Measurements from ENCODE around the gene ARPC4.

Gene ARPC4

DNA sequence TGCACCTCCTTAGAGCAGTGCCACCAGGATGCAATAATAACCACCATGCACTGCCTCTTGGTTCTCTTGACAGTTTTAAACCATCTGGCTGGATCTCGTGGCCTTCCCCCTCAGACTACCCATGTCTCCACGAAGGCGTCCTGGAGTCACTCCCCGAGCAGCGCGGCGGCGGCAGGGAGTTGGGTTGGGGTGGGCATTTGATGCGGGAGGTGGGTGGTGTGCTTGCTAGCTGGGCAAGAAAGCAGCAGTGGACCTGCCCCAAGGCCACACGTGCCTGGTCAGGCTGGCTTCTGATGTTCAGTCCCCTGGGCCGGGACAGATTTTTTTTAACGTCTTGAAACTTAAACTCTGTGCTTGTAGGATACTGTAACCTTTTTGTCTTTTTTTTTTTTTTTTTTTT is 13.3 kb downstream of the ARPC4 start:
- TF ChIP-seq CEBPB (IDR thresholded peaks at IDR 0.05) (no peak), EP300 (IDR thresholded peaks at IDR 0.05; ENCODE audit: borderline replicate concordance) (no peak), TEAD4 (IDR thresholded peaks at IDR 0.05) (no peak), RAD21 (IDR thresholded peaks at IDR 0.05; ENCODE audit: low read depth) (no peak), TCF12 (IDR thresholded peaks at IDR 0.05; ENCODE audit: low read depth) (no peak)
- TF ChIP-seq, protein P1, sequence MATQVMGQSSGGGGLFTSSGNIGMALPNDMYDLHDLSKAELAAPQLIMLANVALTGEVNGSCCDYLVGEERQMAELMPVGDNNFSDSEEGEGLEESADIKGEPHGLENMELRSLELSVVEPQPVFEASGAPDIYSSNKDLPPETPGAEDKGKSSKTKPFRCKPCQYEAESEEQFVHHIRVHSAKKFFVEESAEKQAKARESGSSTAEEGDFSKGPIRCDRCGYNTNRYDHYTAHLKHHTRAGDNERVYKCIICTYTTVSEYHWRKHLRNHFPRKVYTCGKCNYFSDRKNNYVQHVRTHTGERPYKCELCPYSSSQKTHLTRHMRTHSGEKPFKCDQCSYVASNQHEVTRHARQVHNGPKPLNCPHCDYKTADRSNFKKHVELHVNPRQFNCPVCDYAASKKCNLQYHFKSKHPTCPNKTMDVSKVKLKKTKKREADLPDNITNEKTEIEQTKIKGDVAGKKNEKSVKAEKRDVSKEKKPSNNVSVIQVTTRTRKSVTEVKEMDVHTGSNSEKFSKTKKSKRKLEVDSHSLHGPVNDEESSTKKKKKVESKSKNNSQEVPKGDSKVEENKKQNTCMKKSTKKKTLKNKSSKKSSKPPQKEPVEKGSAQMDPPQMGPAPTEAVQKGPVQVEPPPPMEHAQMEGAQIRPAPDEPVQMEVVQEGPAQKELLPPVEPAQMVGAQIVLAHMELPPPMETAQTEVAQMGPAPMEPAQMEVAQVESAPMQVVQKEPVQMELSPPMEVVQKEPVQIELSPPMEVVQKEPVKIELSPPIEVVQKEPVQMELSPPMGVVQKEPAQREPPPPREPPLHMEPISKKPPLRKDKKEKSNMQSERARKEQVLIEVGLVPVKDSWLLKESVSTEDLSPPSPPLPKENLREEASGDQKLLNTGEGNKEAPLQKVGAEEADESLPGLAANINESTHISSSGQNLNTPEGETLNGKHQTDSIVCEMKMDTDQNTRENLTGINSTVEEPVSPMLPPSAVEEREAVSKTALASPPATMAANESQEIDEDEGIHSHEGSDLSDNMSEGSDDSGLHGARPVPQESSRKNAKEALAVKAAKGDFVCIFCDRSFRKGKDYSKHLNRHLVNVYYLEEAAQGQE (IDR thresholded peaks at IDR 0.05; ENCODE audit: low read depth), result no peak
- TF ChIP-seq, protein P2, sequence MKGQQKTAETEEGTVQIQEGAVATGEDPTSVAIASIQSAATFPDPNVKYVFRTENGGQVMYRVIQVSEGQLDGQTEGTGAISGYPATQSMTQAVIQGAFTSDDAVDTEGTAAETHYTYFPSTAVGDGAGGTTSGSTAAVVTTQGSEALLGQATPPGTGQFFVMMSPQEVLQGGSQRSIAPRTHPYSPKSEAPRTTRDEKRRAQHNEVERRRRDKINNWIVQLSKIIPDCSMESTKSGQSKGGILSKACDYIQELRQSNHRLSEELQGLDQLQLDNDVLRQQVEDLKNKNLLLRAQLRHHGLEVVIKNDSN (IDR thresholded peaks at IDR 0.05), result no peak

DNA sequence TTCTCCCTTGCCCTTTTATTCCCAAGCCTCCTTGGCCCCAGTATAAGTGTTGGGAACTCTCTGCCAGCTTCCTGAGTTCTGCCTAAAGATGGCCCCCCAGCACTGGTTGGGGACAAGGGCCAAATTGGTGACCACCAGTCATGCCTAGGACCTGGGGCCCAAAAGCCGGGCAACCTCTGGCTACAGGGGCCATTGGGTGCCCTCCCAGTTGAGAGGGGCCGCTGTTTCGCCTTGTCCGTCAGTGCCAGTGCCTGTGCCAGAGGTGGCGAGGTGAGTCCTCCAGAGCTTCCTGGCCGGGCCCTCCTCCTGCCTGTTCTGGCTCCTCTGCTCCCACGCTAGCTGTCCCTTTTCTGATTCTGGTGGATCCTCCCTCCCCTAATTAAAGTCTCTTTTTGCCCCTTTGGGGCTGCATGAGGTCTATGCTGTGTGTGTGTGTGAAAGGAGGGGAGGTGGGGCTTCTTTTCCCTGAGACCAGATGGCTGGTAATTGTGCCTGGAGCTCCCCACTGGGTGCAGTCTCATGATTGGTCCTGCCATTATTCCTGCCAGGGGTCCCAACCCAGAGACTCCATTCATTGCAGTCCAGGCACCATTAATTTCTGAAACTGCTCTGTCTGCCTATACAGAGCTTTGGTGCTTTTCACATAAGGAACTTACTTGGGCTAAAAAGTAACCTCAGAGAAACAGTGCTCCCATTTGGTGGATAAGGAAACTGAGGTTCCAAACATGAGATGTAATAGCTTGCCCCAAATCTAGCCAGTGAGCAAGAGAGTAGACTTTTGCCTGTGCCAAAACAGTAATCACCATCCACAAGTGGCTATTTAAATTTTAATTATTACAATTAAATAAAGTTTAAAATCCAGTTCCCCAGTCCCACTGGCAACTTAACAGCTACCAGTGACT is 14.1 kb downstream of the ARPC4 start:
- no peak for TF ChIP-seq TAF1 (IDR thresholded peaks at IDR 0.05; ENCODE audit: low read depth)
- no peak for TF ChIP-seq ZBTB7A (IDR thresholded peaks at IDR 0.05; ENCODE audit: low read depth)
- TF ChIP-seq EGR1 (IDR thresholded peaks at IDR 0.05), result no peak
- no peak for TF ChIP-seq TCF12 (IDR thresholded peaks at IDR 0.05; ENCODE audit: low read depth)
- TF ChIP-seq, protein P3, sequence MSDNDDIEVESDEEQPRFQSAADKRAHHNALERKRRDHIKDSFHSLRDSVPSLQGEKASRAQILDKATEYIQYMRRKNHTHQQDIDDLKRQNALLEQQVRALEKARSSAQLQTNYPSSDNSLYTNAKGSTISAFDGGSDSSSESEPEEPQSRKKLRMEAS (IDR thresholded peaks at IDR 0.05), result no peak
- no peak for TF ChIP-seq YY1 (IDR thresholded peaks at IDR 0.05; ENCODE audit: low read depth)
- TF ChIP-seq, protein P2 (IDR thresholded peaks at IDR 0.05), result no peak
- TF ChIP-seq, protein P1 (IDR thresholded peaks at IDR 0.05; ENCODE audit: low read depth), result no peak
- no peak for TF ChIP-seq CEBPB (IDR thresholded peaks at IDR 0.05)
- no peak for TF ChIP-seq RAD21 (IDR thresholded peaks at IDR 0.05; ENCODE audit: low read depth)
- no peak for TF ChIP-seq NFIC (IDR thresholded peaks at IDR 0.05)
- TF ChIP-seq TEAD4 (IDR thresholded peaks at IDR 0.05), result no peak
- no peak for TF ChIP-seq FOXM1 (IDR thresholded peaks at IDR 0.05; ENCODE audit: borderline replicate concordance, low read depth)

DNA sequence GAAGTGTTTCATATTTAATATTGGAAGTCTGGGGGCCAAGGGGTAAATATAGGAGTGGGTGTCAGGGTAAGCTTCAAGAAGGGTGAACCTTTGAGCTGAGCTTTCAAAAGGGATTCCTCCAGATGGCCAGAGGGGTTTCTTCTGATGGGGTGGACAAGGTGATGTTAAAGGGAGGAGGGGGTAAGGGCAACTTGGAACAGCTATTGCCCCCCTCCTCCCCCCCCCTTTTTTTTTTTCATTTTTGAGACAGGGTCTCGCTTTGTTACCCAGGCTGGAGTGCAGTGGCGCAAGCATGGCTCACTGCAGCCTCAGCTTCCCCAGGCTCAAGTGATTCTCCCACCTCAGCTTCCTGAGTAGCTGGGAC is 15.1 kb downstream of the ARPC4 start:
- no peak for TF ChIP-seq TEAD4 (IDR thresholded peaks at IDR 0.05)
- TF ChIP-seq, protein P1 (IDR thresholded peaks at IDR 0.05; ENCODE audit: low read depth), result no peak
- TF ChIP-seq EP300 (IDR thresholded peaks at IDR 0.05; ENCODE audit: borderline replicate concordance), result no peak
- TF ChIP-seq, protein P2 (IDR thresholded peaks at IDR 0.05), result no peak
- TF ChIP-seq CREB1 (IDR thresholded peaks at IDR 0.05; ENCODE audit: low read depth), result no peak
- TF ChIP-seq EGR1 (IDR thresholded peaks at IDR 0.05), result no peak

DNA sequence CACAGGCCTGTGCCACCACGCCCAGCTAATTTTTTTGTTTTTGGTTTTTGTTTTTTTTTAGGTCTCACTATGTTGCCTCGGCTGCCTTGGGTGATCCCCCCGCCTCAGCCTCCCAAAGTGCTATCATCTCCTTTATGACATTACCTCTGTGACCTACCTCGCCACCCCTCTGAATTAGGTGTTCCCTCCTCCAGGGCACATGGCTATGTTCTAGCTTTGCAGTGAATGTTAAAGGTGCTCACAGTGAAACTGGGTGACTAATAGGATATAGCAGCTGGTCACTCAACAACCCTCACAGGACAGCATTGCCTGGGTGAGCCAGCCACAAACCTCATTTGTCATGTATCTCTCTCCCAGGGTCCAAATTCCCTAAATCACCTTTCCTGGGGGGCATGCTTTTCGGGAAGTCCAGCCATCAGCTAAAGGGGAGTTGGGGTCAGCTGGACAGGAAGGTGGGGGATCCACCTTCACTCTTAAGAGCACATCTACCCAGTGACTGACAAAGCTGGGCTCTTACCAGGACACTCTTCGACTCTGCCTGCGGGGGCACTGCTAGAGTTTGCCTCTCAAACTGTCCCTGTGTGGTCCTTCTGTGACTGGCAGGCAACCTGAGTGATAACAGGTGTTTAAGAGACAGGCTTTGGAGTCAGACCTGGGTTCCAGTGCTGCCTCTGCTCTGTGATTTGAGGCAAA is 15.6 kb downstream of the ARPC4 start:
- no peak for TF ChIP-seq TEAD4 (IDR thresholded peaks at IDR 0.05)
- TF ChIP-seq, protein P2 (IDR thresholded peaks at IDR 0.05), result no peak
- TF ChIP-seq EGR1 (IDR thresholded peaks at IDR 0.05), result no peak
- TF ChIP-seq ZBTB7A (IDR thresholded peaks at IDR 0.05; ENCODE audit: low read depth), result no peak
- TF ChIP-seq, protein P1 (IDR thresholded peaks at IDR 0.05; ENCODE audit: low read depth), result no peak
- no peak for TF ChIP-seq TCF12 (IDR thresholded peaks at IDR 0.05; ENCODE audit: low read depth)
- no peak for TF ChIP-seq NFIC (IDR thresholded peaks at IDR 0.05)

All from Ishikawa (cell line).